Hepatocyte (in vitro differentiated cells): Measurements from ENCODE around the gene MEF2A.

ENCODE experiments used
- EZH2 ChIP-seq: fragments of 200-600 bp; sonication (generic); IDR thresholded peaks from 2 replicates; pipeline ENCODE4 v1.6.1; 2016; ENCODE audit warnings: antibody characterized with exemption, mild to moderate bottlenecking, borderline replicate concordance
- EZH2phosphoT487 ChIP-seq: fragments of 200-600 bp; sonication (generic); IDR thresholded peaks from one replicate; pipeline ENCODE4 v1.6.1; 2018; ENCODE audit warnings: antibody characterized with exemption, mild to moderate bottlenecking, low read depth, moderate library complexity; ENCODE audit not compliant: unreplicated experiment, severe bottlenecking
- TF ChIP-seq, protein P1 (sequence below): fragments of 200-600 bp; sonication (generic); IDR thresholded peaks from 2 replicates; pipeline ENCODE4 v1.5.1; 2016; ENCODE audit warnings: antibody characterized with exemption, mild to moderate bottlenecking; ENCODE audit not compliant: poor library complexity

GRCh38 chr15:99677540-99678134, 111.9 kb downstream of the MEF2A start:
- TF ChIP-seq, protein P1, sequence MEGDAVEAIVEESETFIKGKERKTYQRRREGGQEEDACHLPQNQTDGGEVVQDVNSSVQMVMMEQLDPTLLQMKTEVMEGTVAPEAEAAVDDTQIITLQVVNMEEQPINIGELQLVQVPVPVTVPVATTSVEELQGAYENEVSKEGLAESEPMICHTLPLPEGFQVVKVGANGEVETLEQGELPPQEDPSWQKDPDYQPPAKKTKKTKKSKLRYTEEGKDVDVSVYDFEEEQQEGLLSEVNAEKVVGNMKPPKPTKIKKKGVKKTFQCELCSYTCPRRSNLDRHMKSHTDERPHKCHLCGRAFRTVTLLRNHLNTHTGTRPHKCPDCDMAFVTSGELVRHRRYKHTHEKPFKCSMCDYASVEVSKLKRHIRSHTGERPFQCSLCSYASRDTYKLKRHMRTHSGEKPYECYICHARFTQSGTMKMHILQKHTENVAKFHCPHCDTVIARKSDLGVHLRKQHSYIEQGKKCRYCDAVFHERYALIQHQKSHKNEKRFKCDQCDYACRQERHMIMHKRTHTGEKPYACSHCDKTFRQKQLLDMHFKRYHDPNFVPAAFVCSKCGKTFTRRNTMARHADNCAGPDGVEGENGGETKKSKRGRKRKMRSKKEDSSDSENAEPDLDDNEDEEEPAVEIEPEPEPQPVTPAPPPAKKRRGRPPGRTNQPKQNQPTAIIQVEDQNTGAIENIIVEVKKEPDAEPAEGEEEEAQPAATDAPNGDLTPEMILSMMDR: no peak
- no peak for TF ChIP-seq EZH2phosphoT487
- no peak for TF ChIP-seq EZH2
